GM21717 (cell line): ENCODE measurements around the gene SGCD.
"Not testable (repeated sequence)": the region's sequence is repeated elsewhere in the genome, so short reads cannot be mapped to it uniquely, and the experiment has no call there.

Experiments used
- ATAC-seq: cut with Tn5 transposase; IDR thresholded peaks from one replicate; pipeline ENCODE4 v1.9.1; 2021; ENCODE audit warnings: mild to moderate bottlenecking, moderate library complexity; ENCODE audit not compliant: unreplicated experiment

The SGCD gene

DNA sequence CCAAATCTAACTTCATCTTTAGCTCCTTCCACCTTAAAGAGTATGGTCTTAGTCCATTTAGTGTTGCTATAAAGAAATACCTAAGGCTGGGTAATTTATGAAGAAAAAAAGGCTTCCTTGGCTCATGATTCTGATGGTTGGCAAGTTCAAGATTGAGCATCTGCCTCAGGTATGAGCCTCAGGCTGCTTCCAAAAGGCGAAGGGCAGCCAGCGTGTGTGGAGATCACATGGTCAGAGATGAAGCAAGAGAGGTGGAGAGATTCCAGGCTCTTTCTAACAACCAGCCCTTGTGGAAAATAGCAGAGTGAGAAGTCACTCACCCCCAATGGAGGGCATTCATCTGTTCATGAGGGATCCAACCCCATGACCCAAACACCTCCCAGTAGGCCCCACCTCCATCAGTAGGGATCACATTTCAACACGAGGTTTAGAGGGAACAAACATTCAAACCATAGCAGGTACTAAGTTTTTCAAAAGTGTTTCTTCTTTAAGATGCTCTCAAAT is 225.9 kb downstream of the SGCD start:
- ATAC-seq, result no peak

DNA sequence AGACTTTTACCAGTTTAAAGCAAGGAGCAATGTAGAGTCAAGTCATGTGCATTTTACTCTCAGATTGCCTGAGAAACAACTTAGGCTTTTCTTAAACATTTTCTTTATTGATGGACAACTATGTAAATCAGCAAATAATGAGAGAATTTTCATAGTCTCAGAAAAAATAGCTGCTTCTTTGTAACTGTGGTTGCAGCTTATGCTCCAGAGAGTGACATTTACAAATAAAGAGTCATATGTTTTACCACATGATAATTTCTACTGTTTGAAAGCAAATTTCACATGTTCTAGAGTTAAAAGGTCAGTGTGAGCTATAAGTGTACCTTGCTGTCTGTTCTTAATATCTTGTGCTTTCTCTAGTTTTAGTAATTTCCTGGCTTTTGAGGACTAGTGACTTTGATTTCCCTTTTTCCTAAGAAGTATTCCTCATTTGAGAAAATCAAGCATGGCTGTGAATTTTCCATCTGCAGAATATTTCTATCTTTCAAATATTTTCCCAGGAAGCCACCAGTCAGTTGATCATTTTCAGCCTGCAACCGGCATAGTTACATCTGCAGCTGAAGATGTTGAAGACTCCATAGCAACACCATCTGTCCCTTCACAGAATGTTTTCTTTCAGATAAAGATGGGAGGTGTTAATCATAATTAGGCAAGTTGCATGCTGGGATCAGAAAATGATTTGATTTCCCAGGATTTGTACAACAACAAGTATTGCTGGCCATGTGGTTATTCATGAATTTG is 229.9 kb downstream of the SGCD start:
- no peak for ATAC-seq

DNA sequence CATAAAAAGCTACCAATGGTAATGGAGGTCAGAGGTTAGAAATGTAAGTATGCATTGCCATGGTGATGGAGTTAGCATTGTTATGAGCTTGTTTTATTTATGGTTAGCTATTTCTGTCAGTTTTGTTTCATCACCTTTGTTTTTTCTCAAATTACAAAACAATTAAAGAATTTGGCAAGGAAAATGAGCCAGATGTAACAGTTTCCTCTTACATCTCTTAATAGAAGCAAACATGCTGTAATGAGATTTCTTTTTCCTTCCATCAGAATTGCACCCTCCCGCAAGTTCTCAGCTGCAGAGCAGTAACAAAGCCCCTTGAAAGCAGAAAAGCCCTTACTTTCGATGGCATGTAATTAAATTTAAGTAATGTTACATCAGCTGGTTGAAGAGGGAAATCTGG is 233.0 kb downstream of the SGCD start:
- ATAC-seq, result no peak

DNA sequence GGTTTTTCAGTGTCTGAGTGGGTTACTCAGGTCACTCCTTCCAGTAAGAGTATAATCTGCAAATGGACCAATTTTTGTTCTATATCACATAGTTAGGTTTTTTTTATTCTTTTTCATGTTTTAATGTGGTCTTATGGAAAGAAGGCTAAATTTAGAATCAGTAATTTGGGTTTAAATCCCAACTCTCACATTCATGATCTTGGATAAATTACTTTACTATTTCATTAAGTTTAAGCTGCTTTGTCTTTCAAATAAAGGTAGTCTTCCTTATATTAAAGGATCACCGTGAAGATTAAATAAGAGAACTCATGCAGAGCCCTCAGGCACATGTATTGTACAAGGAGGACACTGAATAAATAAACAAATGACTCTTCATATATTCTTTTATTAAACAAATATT is 234.7 kb downstream of the SGCD start:
- no peak for ATAC-seq

DNA sequence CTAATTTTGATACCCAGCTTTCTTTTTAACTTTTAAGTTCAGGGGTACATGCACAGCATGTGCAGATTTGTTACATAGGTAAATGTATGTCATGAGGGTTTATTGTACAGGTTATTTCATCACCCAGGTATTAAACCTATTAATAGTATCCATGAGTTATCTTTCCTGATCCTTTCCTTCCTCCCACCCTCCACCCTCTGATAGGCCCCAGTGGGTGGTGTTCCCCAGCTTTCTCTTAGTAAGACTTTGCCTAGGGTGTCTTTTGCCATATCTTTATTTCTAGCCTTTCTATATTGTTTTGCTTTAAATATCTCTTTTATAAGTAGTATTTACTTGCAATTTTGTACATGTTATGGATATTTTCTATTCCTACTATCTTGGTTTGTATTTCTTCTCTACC is 243.7 kb downstream of the SGCD start:
- ATAC-seq, result no peak

DNA sequence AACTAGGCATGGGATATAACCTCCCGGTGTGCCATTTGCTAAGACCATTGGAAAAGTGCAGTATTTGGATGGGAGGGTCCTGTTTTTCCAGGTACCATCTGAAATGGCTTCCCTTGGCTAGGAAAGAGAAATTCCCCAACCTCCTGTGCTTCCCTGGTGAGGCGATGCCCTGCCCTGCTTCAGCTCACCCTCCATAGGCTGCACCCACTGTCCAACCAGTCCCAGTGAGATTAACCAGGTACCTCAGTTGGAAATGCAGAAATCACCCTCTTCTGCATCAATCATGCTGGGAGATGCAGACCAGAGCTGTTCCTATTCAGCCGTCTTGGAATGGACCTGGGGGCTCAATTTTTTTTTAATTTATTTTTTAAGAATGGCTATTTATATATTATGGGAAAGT is 254.8 kb downstream of the SGCD start:
- ATAC-seq, result no peak

DNA sequence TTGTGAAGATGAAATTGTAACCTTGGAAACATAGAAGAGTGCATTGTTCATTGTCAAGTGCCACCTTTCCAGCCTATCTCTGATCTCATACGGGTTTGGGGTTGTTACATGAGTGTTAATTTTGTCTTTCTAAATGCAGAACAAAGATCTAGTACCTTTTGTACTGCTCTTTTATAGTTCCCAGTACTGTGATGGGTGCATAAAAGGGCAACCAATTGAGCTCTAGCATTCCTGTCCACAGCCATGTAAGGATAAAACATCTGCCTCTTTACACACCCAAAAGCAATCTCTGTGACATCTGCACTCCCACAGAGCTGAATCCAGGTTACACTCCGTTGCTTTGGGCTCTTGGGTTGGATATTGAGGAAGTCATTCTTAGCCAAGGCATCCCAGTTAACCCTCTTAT is 255.2 kb downstream of the SGCD start:
- ATAC-seq, result no peak

DNA sequence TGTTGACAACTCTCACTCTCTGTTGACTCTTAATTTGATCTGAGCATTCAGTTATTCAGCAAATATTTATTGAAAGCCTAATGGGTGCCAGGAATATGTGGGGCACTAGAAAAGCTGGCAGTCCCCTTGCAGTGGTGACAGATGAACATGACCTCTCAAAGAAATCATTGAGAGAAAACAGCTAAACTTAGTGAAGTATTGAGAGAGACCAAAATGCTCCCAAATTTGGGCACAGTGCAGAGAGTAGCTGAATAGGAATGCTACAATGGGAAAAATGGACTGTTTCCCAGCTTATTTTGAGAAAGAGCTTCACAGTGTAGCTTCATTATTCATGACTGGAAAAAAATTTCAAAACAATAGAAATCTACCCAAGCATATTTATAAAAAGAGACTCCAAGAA is 257.9 kb downstream of the SGCD start:
- no peak for ATAC-seq

DNA sequence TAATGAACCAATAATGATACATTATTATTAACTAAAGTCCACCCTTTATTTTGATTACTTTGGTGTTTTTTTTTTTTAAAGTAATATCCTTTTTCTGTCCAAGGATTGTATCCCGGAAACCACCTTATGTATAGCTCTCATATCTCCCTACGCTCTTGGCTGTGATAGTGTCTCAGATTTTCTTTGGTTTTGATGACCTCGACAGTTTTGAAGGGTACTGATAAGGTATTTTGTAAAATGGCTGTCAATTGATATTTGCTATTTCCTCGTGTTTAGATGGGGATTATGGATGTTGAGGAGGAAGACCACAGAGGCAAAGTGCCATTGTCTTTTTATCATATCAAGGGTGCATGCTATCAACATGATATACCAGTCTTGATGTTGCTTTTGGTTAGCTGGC is 259.0 kb downstream of the SGCD start:
- no peak for ATAC-seq

DNA sequence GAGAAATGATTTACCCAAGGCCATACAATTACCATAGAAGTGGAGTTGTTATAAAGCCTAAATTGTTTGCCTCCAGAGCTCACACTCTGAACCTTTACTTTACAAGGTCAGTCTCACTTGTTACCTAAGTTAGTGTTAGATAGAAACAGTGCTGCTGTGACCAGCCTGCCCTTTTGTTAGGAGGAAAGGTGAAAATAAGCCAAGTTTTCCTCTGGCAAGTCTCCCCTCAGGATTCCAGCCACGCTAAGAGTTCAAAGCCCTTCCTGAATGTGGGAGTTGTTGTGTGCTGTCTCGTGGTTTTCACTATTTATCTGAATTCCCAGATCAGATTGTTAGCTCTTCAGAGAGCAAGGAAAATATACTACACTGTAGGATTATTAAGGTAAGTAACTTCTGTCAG is 260.0 kb downstream of the SGCD start:
- no peak for ATAC-seq

DNA sequence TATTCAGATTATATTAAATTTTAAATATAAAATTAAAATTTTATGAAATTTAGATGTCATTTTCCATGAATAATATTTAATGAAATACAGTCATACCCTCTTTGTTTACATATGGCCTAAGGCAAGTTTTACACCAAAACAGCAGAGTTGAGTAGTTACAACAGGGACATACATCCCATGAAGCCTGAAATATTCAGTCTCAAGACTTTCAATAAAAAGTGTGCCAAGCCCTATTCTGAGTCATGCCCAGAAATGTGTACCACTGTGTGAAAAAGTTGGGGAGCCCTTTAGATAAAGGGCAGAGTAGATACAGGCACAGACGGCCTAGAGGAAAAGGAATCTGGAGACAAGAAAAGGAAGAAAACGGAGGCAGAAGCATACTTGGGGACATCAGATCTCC is 261.3 kb downstream of the SGCD start:
- ATAC-seq, result no peak

DNA sequence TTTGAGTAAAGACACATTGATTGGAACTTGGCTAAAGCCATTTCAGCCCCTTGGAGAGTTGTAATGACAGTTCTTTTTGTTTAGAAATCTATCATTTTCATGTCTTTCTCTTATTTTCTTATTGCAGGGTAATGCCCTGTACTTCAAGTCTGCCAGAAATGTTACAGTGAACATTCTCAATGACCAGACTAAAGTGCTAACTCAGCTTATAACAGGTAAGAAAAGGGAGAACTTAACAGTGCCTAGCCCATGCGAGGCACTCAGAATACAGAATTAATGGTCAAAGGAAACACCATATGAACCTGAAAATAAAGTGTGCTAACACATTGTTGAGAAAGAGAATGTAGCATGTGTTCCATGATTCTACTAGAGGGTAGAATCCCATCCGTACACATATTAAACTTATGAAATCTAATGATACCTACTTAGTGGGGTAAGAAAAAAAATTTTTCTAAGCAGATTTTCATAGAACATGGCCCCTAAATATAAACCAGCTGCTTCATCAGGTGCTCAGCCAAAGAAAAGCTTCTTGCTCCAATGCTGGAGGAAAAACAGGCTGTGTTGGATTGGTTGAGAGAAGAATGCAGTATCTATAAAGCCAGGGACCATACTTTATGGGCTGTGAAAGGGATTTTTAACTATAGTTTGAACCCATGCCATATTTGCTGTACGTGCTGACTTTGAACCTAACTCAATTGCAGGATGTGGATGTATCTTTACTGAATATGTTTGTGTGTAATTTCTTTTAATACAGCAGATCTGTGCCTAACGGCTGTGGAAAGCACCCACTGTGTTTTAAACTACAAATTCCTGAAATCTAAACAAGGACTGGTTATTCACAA is 262.4 kb downstream of the SGCD start:
- no peak for ATAC-seq

DNA sequence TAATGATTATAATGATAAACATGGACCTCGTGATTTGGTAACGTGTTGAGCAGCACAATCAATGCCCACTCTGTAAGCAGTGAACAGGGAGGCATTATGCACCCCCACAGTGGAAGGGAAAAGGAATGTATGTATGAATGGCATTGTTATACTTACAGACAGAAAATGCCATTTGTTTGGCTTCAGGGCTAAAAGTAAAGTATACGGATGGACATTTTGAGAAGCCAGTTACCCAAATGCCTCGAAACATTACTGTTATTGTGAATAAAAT is 262.9 kb downstream of the SGCD start:
- no peak for ATAC-seq

DNA sequence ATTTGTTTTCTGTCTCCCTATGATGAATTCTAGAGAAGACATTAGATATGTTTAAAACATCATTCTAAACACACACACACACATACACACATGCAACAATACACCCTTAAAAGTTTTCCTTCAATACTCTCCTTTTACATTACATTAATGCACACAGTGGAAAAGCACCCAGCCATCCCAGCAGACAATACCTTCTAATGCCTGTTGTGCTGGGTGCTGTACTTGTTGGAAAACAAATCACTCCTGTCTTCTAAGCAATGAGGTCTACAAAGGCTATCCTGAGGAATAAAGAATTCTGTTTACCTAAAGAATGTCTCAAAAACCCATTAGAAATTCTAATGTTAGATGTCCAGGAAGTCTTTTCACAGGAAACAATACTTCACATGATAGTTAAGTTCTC is 264.0 kb downstream of the SGCD start:
- ATAC-seq, result no peak

DNA sequence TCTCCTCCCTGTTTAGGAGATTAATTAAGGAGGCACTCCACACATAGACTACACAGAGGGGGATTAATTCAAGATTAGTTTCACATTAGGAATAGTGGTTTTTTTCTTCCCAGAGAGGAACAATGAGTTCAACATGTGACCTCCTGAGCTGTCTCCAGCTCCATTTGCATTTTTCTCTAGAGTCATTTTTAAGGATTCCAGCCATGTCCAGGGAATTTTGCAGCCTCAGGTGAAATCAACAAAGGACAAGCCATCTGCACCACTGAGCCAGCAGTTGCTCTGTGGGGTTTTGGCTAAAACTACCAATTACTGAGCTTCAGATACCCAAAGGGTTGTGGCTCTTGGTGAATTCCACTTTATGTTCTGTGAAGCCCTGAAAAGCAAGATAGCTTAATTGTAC is 264.7 kb downstream of the SGCD start:
- ATAC-seq, result no peak

DNA sequence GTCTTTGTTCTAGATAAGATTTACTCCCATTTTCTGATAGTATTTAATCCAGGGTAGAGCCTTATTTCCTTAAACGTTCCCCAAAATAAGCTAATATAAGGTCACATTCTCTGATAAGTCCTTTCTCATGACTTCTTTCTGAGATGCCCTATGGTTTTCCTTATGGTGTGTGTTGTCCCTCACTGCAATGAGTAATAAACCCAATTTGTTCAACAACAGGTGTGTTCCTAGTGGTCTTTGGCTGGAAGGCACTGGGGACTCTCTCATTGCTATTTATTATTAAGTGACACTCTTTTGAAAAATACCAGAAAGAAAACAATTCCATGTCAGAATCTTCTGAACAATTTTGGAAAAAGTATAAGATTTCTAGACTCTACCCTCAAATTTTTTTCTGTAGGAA is 266.6 kb downstream of the SGCD start:
- no peak for ATAC-seq

DNA sequence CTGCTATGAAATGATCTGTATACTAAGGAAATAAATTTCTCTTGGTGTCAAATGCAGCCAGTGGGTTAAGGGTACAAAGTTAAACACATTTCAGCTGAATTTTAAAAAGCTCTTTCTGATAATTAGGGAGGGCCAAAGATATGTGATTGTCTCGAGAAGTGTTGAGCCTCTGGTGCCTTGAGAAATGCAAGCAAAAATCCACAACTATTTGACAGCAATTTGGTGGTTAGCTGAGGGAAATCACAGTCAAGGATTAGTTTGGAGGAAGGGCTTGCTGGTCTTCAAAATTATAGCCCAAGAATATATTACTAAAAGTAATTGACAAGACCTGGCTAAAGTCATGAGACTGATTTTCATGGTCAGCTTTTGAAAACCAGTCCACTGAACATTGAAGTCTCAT is 267.4 kb downstream of the SGCD start:
- no peak for ATAC-seq

DNA sequence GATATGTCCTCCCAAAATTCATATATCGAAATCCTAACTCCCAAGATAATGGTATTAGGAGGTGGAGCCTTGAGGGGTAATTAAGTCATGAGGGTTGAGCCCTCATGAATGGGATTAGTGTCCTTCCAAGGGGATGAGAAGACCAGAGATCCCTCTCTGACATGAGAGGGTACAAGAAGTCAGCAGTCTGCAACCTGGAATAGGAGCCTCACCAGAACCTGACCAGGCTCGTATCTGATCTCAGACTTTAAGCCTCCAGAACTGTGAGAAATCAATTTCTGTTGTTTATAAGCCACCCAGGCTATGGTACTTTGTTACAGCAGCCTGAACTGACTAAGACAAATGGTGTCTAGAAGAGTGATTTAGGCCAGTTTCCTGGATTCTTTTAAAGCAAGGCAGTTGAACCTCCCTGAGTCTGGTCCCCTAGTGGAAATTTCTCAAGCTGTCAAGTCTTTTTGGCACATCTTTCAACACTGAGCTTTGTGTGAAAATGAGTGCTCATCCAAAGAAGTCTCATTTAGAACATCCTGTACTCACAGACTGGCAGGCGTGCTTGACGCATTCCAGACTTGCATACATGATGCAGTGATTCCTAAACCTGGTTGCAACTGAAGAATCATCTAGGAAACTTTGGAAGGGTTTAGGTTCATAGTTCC is 268.3 kb downstream of the SGCD start:
- ATAC-seq, result no peak

DNA sequence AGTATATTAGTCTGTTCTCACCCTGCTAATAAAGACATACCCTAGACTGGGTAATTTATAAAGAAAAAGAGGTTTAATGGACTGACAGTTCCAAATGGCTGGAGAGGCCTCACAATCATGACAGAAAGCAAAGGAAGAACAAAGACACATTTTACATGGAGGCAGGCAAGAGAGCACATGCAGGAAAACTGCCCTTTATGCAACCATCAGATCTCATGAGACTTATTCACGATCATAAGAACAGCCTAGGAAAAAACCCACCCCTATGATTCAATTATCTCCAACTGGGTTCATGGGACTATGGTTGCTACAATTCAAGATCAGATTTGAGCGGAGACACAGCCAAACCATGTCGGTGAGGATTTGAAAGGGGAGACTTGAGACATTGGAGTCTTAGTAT is 270.3 kb downstream of the SGCD start:
- no peak for ATAC-seq

DNA sequence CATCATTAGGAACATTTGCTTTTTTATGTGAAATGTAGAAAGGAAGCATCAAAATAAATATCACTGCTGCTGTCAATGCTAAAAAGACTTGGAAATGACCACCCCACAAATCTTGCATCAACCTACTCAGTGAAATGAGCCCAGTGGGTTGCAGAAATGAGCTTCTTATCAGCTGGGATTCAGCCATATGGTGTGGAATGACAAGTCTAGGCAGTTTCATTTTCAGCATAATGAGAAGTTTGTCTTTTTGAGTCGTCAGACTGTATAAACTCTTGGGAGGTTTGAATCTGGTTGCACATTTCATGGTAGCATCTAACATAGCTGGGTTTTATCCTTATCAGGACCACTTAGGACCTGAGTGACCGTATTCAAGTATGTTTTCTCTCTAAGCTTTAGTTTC is 272.0 kb downstream of the SGCD start:
- no peak for ATAC-seq

DNA sequence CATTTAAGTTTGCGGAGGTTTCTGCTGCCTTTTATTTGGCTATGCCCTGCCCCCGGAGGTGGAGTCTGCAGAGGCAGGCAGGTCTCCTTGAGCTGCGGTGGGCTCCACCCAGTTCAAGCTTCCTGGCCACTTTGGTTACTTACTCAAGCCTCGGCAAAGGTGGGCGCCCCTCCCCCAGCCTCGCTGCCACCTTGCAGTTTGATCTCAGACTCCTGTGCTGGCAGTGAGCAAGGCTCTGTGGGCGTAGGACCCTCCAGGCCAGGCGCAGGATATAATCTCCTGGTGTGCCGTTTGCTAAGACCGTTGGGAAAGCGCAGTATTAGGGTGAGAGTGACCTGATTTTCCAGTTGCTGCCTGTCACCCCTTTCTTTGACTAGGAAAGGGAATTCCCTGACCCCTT is 283.6 kb downstream of the SGCD start:
- ATAC-seq, result not testable (repeated sequence)

DNA sequence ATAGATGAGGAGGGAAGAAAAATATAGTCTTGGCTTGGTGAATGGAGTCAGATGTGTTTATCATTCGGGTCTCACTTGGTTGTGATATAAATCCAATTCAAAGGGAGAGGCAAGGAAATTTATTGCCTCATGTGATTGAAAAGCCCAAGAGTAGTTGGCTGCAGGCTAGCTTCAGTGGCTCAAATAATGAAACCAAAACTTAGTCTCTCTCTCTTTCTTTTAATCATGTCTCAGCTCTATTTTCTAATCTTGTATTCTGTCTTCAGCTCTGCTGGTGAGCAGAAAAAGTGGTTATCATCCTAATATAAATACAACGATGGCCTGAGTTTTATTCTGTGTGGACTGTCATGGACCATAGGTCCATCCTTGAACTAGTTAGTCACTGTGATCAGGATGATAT is 288.9 kb downstream of the SGCD start:
- ATAC-seq, result no peak
